ENCODE results near the gene VKORC1.

DNA sequence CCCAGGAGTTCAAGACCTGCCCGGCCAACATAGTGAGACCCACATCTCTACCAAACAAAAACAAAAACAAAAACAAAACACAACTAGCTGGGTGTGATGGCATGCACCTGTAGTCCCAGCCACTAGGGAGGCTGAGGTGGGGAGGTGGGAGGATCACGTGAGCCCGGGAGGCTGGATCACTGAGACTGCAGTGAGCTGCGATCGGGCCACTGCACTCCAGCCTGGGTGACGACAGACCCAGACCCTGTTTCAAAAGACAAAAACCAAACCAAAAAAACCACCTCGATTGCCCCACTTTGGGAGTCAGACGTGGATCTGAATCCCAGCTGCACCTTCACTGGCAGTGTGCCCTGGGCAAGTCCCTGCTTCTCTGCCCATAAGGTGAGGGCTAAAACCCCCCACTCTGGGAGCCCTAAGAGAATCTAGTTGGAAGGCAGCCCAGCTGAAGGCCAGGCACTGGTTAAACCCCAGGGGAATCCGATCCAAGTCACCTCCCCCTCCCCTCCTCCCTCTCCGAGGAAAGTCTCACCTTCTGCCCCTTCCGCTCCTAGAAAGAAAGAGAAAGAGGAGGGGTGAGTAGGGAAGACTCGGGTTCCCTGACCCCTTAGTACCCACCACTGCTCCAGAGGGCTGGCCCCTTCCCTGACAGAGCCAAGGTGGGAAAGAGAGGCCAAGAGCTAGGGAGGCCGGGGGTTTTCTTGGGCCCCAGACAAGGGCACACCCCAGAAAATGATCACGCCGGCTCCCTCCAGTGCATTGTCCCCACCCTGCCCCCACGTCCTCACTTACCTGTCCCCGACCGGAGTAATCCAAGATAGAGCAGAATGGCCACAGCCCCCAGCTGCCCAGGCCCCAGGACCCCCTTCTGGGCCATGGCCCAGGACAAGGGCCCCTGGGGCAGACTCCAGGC is 40.3 kb upstream of the VKORC1 start:
- TF ChIP-seq, protein P1, sequence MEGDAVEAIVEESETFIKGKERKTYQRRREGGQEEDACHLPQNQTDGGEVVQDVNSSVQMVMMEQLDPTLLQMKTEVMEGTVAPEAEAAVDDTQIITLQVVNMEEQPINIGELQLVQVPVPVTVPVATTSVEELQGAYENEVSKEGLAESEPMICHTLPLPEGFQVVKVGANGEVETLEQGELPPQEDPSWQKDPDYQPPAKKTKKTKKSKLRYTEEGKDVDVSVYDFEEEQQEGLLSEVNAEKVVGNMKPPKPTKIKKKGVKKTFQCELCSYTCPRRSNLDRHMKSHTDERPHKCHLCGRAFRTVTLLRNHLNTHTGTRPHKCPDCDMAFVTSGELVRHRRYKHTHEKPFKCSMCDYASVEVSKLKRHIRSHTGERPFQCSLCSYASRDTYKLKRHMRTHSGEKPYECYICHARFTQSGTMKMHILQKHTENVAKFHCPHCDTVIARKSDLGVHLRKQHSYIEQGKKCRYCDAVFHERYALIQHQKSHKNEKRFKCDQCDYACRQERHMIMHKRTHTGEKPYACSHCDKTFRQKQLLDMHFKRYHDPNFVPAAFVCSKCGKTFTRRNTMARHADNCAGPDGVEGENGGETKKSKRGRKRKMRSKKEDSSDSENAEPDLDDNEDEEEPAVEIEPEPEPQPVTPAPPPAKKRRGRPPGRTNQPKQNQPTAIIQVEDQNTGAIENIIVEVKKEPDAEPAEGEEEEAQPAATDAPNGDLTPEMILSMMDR (IDR thresholded peaks at IDR 0.05): no peak
- TF ChIP-seq ZFX (IDR thresholded peaks at IDR 0.05; ENCODE audit: borderline replicate concordance): no peak

All from 22Rv1 (cell line).